KMS-11 (cell line): Measurements from ENCODE around the gene IGFBP5.
A peak's percentile ranks its signal among the peaks of the same experiment; 100 is the strongest.

Experiments used
- H2AFZ ChIP-seq: fragments of 200-600 bp; sonication (generic); 2 replicates; pipeline ENCODE4 v1.6.1; 2016; ENCODE audit warnings: antibody characterized with exemption, mixed run types, low read depth
- H3K27ac ChIP-seq: fragments of 200-600 bp; sonication (generic); 2 replicates; pipeline ENCODE4 v1.6.1; 2016; ENCODE audit warnings: mild to moderate bottlenecking, mixed run types
- H3K27me3 ChIP-seq: fragments of 200-600 bp; sonication (generic); 2 replicates; pipeline ENCODE4 v1.6.1; 2017; ENCODE audit warnings: mild to moderate bottlenecking, low read depth, mixed run types, moderate library complexity; ENCODE audit not compliant: insufficient read depth
- H3K36me3 ChIP-seq: fragments of 200-600 bp; sonication (generic); 2 replicates; pipeline ENCODE4 v1.6.1; 2017; ENCODE audit warnings: mild to moderate bottlenecking, mixed run types; ENCODE audit not compliant: insufficient read depth
- H3K4me1 ChIP-seq: fragments of 200-600 bp; sonication (generic); 2 replicates; pipeline ENCODE4 v1.6.1; 2016; ENCODE audit warnings: mild to moderate bottlenecking, low read depth, mixed run types; ENCODE audit not compliant: poor library complexity, severe bottlenecking
- H3K4me2 ChIP-seq: fragments of 200-600 bp; sonication (generic); 2 replicates; pipeline ENCODE4 v1.7.0; 2016; ENCODE audit warnings: mild to moderate bottlenecking, mixed run types
- H3K4me3 ChIP-seq: fragments of 200-600 bp; sonication (generic); IDR thresholded peaks from 2 replicates; pipeline ENCODE4 v1.6.1; 2017; ENCODE audit warnings: low read depth, low read length, mixed read lengths; ENCODE audit not compliant: insufficient read depth
- H3K79me2 ChIP-seq: fragments of 200-600 bp; sonication (generic); 2 replicates; pipeline ENCODE4 v1.6.1; 2016; ENCODE audit warnings: low read depth, mixed run types; ENCODE audit not compliant: insufficient read depth
- H3K9ac ChIP-seq: fragments of 200-600 bp; sonication (generic); 2 replicates; pipeline ENCODE4 v1.6.1; 2016; ENCODE audit warnings: mild to moderate bottlenecking, mixed run types
- H4K20me1 ChIP-seq: fragments of 200-600 bp; sonication (generic); 2 replicates; pipeline ENCODE4 v1.6.1; 2016; ENCODE audit warnings: mild to moderate bottlenecking, mixed run types; ENCODE audit not compliant: insufficient read depth
- TF ChIP-seq, protein P1 (sequence below): fragments of 200-600 bp; sonication (generic); conservative IDR thresholded peaks from 2 replicates; pipeline ENCODE4 v1.6.1; 2017; ENCODE audit warnings: low read depth, mild to moderate bottlenecking, antibody characterized with exemption, low read length, moderate library complexity, mixed read lengths

The IGFBP5 gene

DNA sequence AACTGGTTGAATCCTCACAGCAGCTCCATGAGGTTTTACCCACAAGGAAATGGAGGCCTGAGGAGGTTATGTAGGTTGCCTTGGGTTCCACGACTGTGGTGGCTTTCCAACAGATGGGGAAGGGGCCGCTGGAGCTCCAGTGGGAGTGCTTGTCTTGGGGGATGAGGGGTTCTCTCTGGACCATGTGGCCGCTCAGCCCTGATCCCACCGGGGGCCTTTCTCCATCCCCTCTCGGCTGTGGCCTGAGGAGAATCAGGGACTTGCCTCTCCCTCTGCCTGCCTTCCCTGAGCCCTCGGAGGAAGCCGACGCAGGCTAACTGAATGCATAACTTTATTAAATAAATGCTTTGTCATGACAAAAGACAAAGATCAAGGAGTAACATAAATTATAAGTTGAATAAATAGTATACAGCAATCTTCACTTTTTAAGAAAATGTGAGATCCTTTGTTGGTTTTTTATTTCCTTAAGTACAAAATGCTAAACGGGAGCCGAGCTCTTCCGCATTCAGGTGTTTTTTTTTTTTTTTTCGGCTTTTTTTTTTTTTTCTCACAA, 23.5 kb downstream of the IGFBP5 start:
- Histone ChIP-seq H3K27ac (no peak overlapping the region), H3K4me3 (no peak overlapping the region), H3K27me3 (no peaks in the 10 kb centered on the region), H4K20me1 (no peaks in the 10 kb centered on the region), H3K4me2 (no peak overlapping the region), H3K9ac (no peak overlapping the region), H3K36me3 (no peaks in the 10 kb centered on the region), H3K4me1 (no peaks in the 10 kb centered on the region), H2AFZ (no peak overlapping the region), H3K79me2 (no peaks in the 10 kb centered on the region)
- TF ChIP-seq, protein P1, sequence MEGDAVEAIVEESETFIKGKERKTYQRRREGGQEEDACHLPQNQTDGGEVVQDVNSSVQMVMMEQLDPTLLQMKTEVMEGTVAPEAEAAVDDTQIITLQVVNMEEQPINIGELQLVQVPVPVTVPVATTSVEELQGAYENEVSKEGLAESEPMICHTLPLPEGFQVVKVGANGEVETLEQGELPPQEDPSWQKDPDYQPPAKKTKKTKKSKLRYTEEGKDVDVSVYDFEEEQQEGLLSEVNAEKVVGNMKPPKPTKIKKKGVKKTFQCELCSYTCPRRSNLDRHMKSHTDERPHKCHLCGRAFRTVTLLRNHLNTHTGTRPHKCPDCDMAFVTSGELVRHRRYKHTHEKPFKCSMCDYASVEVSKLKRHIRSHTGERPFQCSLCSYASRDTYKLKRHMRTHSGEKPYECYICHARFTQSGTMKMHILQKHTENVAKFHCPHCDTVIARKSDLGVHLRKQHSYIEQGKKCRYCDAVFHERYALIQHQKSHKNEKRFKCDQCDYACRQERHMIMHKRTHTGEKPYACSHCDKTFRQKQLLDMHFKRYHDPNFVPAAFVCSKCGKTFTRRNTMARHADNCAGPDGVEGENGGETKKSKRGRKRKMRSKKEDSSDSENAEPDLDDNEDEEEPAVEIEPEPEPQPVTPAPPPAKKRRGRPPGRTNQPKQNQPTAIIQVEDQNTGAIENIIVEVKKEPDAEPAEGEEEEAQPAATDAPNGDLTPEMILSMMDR, result no peak

DNA sequence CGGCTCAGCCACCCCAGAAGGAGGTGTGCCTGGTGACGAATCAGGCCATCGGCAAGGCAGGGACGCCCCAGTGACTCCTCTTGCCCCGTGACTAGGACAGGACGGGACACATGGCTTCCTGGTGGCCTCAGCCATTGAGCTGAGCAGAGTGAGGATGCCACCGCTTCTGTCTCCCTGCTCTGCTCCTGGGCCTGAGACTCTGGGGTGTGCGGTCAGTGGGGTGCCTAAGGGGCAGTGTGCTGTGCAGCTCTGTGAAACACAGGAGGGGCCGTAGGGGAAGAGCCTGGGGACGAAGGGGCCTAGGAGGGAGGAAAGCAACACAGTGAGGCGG, 24.3 kb downstream of the IGFBP5 start:
- H3K79me2 ChIP-seq, result no peaks in the 10 kb centered on the region
- no peak overlapping the region for H3K4me3 ChIP-seq
- H2AFZ ChIP-seq, result no peak overlapping the region
- no peaks in the 10 kb centered on the region for H3K4me1 ChIP-seq
- H4K20me1 ChIP-seq, result no peaks in the 10 kb centered on the region
- no peak overlapping the region for H3K4me2 ChIP-seq
- TF ChIP-seq, protein P1, result no peak
- no peaks in the 10 kb centered on the region for H3K36me3 ChIP-seq
- no peaks in the 10 kb centered on the region for H3K27me3 ChIP-seq
- no peak overlapping the region for H3K9ac ChIP-seq
- H3K27ac ChIP-seq, result no peak overlapping the region

DNA sequence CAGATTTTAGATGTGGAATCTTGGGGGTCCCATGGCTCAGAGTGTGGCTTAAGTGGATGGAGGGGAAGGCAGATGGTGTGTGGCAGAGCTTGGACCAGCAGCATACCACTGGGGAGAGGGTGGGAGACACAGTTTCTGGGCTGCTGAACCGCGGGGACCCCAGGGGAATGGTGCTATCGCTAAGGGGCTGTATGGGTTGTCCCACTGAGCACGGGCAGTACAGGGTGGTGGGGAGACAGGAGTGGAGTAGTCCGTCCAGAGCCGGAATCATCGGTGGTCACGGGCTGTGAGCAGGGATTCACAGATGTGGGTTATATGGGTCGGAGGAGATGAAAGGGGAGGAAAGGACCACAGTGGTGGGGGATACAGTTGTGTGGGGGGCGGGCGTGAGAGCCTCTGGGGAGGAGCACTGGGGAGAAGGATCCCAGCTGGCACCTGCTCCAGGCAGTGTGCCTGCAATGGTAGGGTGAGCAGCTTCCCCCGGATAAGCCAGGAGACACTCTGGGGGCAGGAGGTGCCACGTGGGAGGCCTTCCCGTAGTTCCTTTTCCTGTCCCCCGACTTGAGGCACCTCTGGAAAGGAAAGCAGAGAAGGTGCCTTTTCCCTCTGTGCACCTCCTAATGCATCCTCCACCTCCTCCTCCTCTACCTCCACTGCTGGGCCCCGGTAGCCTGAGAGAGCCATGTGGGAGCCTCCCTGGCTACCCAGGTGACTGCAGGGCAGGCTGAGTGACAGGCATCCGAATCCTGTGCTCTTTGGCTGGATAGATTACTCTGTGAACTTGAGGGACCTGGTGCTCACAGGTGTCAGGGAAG, 24.9 kb downstream of the IGFBP5 start:
- no peak overlapping the region for H3K4me3 ChIP-seq
- H3K4me1 ChIP-seq, result no peaks in the 10 kb centered on the region
- no peak overlapping the region for H2AFZ ChIP-seq
- no peak overlapping the region for H3K9ac ChIP-seq
- no peaks in the 10 kb centered on the region for H4K20me1 ChIP-seq
- TF ChIP-seq, protein P1, result no peak
- H3K4me2 ChIP-seq, result no peak overlapping the region
- H3K27me3 ChIP-seq, result no peaks in the 10 kb centered on the region
- H3K36me3 ChIP-seq, result no peaks in the 10 kb centered on the region
- H3K79me2 ChIP-seq, result no peaks in the 10 kb centered on the region
- H3K27ac ChIP-seq, result no peak overlapping the region

DNA sequence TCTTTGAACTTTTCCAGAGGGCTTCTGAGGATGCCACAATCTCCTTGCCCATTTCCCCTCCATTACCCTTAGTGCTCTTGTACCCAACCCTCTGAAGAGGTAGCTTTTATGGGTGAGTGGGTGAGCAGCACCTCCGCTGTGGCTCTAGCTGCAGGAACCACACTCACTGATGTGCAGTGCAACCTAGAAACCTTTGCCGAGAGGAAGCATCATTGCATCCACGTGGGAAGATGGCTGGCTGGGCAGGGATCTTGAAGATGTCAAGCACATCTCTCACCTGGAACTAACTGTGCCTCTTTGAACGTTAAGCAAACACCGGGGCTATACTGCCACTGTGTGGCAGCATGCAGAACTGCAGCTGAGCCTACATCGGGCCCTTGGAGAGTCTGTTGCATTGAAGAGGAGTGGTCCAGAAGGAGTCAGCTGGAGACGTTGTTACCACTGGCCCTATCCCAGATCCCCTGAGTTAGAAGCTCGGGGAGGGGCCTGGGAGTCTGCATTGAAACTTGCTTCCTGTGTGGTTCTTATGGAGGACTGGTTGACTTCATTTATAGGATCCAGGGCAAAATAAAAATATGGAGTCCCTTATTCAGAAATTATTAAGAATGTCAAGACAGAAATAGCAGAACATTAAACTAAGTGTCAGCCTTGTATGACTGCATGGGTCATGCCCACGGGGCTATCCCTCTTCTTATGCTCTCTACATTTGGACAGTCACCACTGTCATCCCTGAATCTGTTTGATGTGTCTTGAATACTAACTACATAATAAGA, 28.7 kb downstream of the IGFBP5 start:
- H3K9ac ChIP-seq, result no peak overlapping the region
- peaks cover under 1% of the 10 kb centered on the region for H3K4me1 ChIP-seq
- H3K79me2 ChIP-seq, result no peaks in the 10 kb centered on the region
- no peaks in the 10 kb centered on the region for H3K36me3 ChIP-seq
- no peak overlapping the region for H3K4me3 ChIP-seq
- no peak overlapping the region for H3K4me2 ChIP-seq
- H4K20me1 ChIP-seq, result no peaks in the 10 kb centered on the region
- TF ChIP-seq, protein P1, result peak; percentile 95
- no peaks in the 10 kb centered on the region for H3K27me3 ChIP-seq
- H2AFZ ChIP-seq, result no peak overlapping the region
- H3K27ac ChIP-seq, result no peak overlapping the region
